Liver (tissue), 9 donors: Measurements from ENCODE around the gene MARCHF10. TPM values are rescaled to one million over a fixed set of nuclear protein-coding genes. Genes with fewer than 3 reads are reported as not detected.
"Not testable (repeated sequence)": the region's sequence is repeated elsewhere in the genome, so short reads cannot be mapped to it uniquely, and the experiment has no call there.

Experiments
- DNase-seq: peaks from one replicate; pipeline ENCODE4 v3.0.0-alpha.2; 2017; ENCODE audit warnings: low spot score
- H3K27ac ChIP-seq, 2 donors: one replicate each; pipeline ENCODE4 v1.7.0; 2013; ENCODE audit warnings: inconsistent platforms in 2 of 2, low read length in 2 of 2, control low read depth in 1 of 2, low read depth in 1 of 2, mild to moderate bottlenecking in 1 of 2
- H3K27me3 ChIP-seq, 4 donors: one replicate each; pipeline versions ENCODE4 v1.6.1 to v1.7.0; 2013; ENCODE audit warnings: low read length in 3 of 4, inconsistent platforms in 1 of 4, mild to moderate bottlenecking in 1 of 4, moderate library complexity in 1 of 4; ENCODE audit not compliant: control insufficient read depth in 4 of 4, insufficient read depth in 4 of 4
- H3K36me3 ChIP-seq, 4 donors: one replicate each; pipeline versions ENCODE4 v1.6.1 to v1.7.0; 2013; ENCODE audit warnings: low read length in 3 of 4, mild to moderate bottlenecking in 3 of 4, low read depth in 1 of 4, moderate library complexity in 1 of 4; ENCODE audit not compliant: control insufficient read depth in 4 of 4, insufficient read depth in 3 of 4
- H3K4me1 ChIP-seq, 4 donors: one replicate each; pipeline versions ENCODE4 v1.6.1 to v1.7.0; 2013; ENCODE audit warnings: low read length in 3 of 4, mild to moderate bottlenecking in 3 of 4, moderate library complexity in 1 of 4; ENCODE audit not compliant: control insufficient read depth in 4 of 4, insufficient read depth in 4 of 4
- H3K4me3 ChIP-seq, 3 donors: one replicate each; pipeline versions ENCODE4 v1.6.1 to v1.7.0; 2013; ENCODE audit warnings: low read length in 3 of 3, control low read depth in 1 of 3, low read depth in 1 of 3, mild to moderate bottlenecking in 1 of 3
- H3K9ac ChIP-seq, 2 donors: one replicate each; pipeline ENCODE4 v1.7.0; 2013; ENCODE audit warnings: low read length in 2 of 2, mild to moderate bottlenecking in 2 of 2, moderate library complexity in 2 of 2, control low read depth in 1 of 2, low read depth in 1 of 2
- H3K9me3 ChIP-seq, 4 donors: one replicate each; pipeline versions ENCODE4 v1.6.1 to v1.7.0; 2013; ENCODE audit warnings: low read length in 3 of 4; ENCODE audit not compliant: control insufficient read depth in 4 of 4
- CTCF ChIP-seq: fragments of 150-350 bp; IDR thresholded peaks from 2 replicates; pipeline ENCODE4 v1.5.1; 2017; ENCODE audit warnings: improper control_type of control experiment, low read depth, low read length; ENCODE audit not compliant: missing input control
- GABPA ChIP-seq, 2 donors: IDR thresholded peaks in 1 of 2; conservative IDR thresholded peaks in 1 of 2; 2 replicates each; pipeline ENCODE4 v1.6.1; 2016; ENCODE audit warnings: antibody characterized with exemption in 2 of 2, mild to moderate bottlenecking in 1 of 2, moderate library complexity in 1 of 2
- HNF4A ChIP-seq, 2 donors: conservative IDR thresholded peaks; 2 replicates each; pipeline ENCODE4 v1.6.1; 2016; ENCODE audit warnings: antibody characterized with exemption in 2 of 2, mild to moderate bottlenecking in 2 of 2
- HNF4G ChIP-seq: IDR thresholded peaks from 2 replicates; pipeline ENCODE4 v1.6.1; 2016; ENCODE audit warnings: antibody characterized with exemption
- MAX ChIP-seq: IDR thresholded peaks from 2 replicates; pipeline ENCODE4 v1.6.1; 2016; ENCODE audit warnings: antibody characterized with exemption
- RAD21 ChIP-seq, 2 donors: IDR thresholded peaks; 2 replicates each; pipeline ENCODE4 v1.6.1; 2016; ENCODE audit warnings: antibody characterized with exemption in 2 of 2, mild to moderate bottlenecking in 2 of 2
- REST ChIP-seq: IDR thresholded peaks from 2 replicates; pipeline ENCODE4 v1.6.1; 2016; ENCODE audit warnings: antibody characterized with exemption, mild to moderate bottlenecking
- RXRA ChIP-seq, 2 donors: IDR thresholded peaks; 2 replicates each; pipeline ENCODE4 v1.6.1; 2017 to 2018; ENCODE audit warnings: antibody characterized with exemption in 2 of 2, mild to moderate bottlenecking in 1 of 2
- SP1 ChIP-seq: IDR thresholded peaks from 2 replicates; pipeline ENCODE4 v1.6.1; 2018; ENCODE audit warnings: antibody characterized with exemption, mild to moderate bottlenecking
- YY1 ChIP-seq: IDR thresholded peaks from 2 replicates; pipeline ENCODE4 v1.6.1; 2016; ENCODE audit warnings: antibody characterized with exemption, mild to moderate bottlenecking
- WGBS: extraction: QIAGEN DNeasy Blood & Tissue Kit; methylation state at CpG from one replicate; pipeline ENCODE4 v1.1.7; 2013; 5-methylcytosine and 5-hydroxymethylcytosine counted together
- polyA plus RNA-seq, 2 donors: library from polyadenylated mRNA; stranded (reverse) in 1 of 2; unstranded in 1 of 2; fragments of 200-250 nt in 1 of 2; fragments of >200 nt in 1 of 2; fragmentation: Nextera tagmentation in 1 of 2; extraction: Ambion mirVana in 1 of 2; gene quantifications; one replicate each; pipeline versions ENCODE4 v1.2.1 to v1.2.3, GENCODE V29; 2013 to 2015
- total RNA-seq, 2 donors: library from RNA; depleted of rRNA; stranded (reverse); fragments of >200 nt; gene quantifications; one replicate each; pipeline ENCODE4 v1.2.3, GENCODE V29; 2014
- donor health status: healthy.
- donor health status: healthy.
- donor health status: healthy.
- donor health status: healthy.
- donor health status: healthy.

Gene MARCHF10
- total and polyA plus RNA-seq, 4 donors: not detected

- no peak for DNase-seq
- Histone ChIP-seq H3K27me3 (no peaks in the 10 kb centered on the region), H3K4me1 (no peaks in the 10 kb centered on the region), H3K36me3 (no peaks in the 10 kb centered on the region), H3K9me3 (no peaks in the 10 kb centered on the region), H3K27ac (no peak overlapping the region), H3K4me3 (no peak overlapping the region), H3K9ac (no peak overlapping the region)
- TF ChIP-seq YY1 (no peak), RXRA (IDR thresholded peaks at IDR 0.05) (no peak), SP1 (no peak), HNF4G (no peak), HNF4A (conservative IDR thresholded peaks at IDR 0.05) (no peak), RAD21 (IDR thresholded peaks at IDR 0.05) (no peak)
- WGBS: 84% methylated on average over 2 of the region's 2 CpGs
Measured at GRCh38 chr17:62787366-62787765, 20.7 kb downstream of the MARCHF10 start.

GRCh38 chr17:62786646-62787045 is 21.5 kb downstream of the MARCHF10 start:
- Histone ChIP-seq H3K9ac (no peak overlapping the region), H3K4me1 (no peaks in the 10 kb centered on the region), H3K27ac (no peak overlapping the region), H3K9me3 (no peaks in the 10 kb centered on the region), H3K27me3 (peaks cover 0 to 3% (median 0%) of the 10 kb centered on the region in 4 donors), H3K4me3 (no peak overlapping the region), H3K36me3 (no peaks in the 10 kb centered on the region)
- TF ChIP-seq RXRA (IDR thresholded peaks at IDR 0.05) (no peak), HNF4A (conservative IDR thresholded peaks at IDR 0.05) (no peak), GABPA (IDR thresholded peaks at IDR 0.05 in 1 of 2, conservative IDR thresholded peaks at IDR 0.05 in 1 of 2) (no peak), MAX (no peak), REST (no peak), CTCF (no peak)
- WGBS: 85% methylated on average over 2 of the region's 2 CpGs
- no peak for DNase-seq

GRCh38 chr17:62785983-62786382 is 22.1 kb downstream of the MARCHF10 start:
- 92% methylated on average over 1 of the region's 1 CpG for WGBS
- not testable (repeated sequence) for H3K4me1 ChIP-seq

More at GRCh38 chr17:62785983-62786382, 22.1 kb downstream of the MARCHF10 start:
- H3K4me3 ChIP-seq, DNase-seq, H3K27ac ChIP-seq, H3K9ac ChIP-seq, H3K9me3 ChIP-seq, H3K27me3 ChIP-seq, H3K36me3 ChIP-seq: not testable (repeated sequence)
